H1 (cell line): ENCODE results near the gene VIM. TPM values are rescaled to one million over a fixed set of nuclear protein-coding genes. Genes with fewer than 3 reads are reported as not detected.

Source experiments
- CHD7 ChIP-seq: fragments of 300-600 bp; sonication (generic); IDR thresholded peaks from 2 replicates; pipeline ENCODE4 v1.7.1; 2012; ENCODE audit warnings: low read length, moderate library complexity, mild to moderate bottlenecking, inconsistent platforms; ENCODE audit not compliant: insufficient replicate concordance
- EGR1 ChIP-seq: IDR thresholded peaks from 2 replicates; pipeline ENCODE4 v1.6.1; 2011; ENCODE audit warnings: low read depth, low read length, borderline replicate concordance
- EP300 ChIP-seq, 2 experiments: IDR thresholded peaks; 1 replicate in 1 of 2; 2 replicates in 1 of 2; pipeline ENCODE4 v1.6.1; 2011 to 2012; ENCODE audit warnings: low read depth in 2 of 2, low read length in 2 of 2, mild to moderate bottlenecking in 2 of 2, borderline replicate concordance in 1 of 2, inconsistent platforms in 1 of 2, moderate library complexity in 1 of 2
- POLR2AphosphoS5 ChIP-seq: IDR thresholded peaks from 2 replicates; pipeline ENCODE4 v1.6.1; 2011; ENCODE audit warnings: low read depth, low read length
- POU5F1 ChIP-seq: IDR thresholded peaks from 2 replicates; pipeline ENCODE4 v1.6.1; 2011; ENCODE audit warnings: low read depth, mild to moderate bottlenecking, low read length, moderate library complexity
- TAF7 ChIP-seq: optimal IDR thresholded peaks from 2 replicates; pipeline ENCODE3; 2011; ENCODE audit warnings: low read depth, mild to moderate bottlenecking, inconsistent platforms, low read length, moderate library complexity, borderline replicate concordance
- TBP ChIP-seq: IDR thresholded peaks from 2 replicates; pipeline ENCODE4 v1.6.1; 2011; ENCODE audit warnings: low read depth, low read length, improper control_type of control experiment
- polyA plus RNA-seq, 7 experiments: library from polyadenylated mRNA; depleted of rRNA in 3 of 7; stranded (reverse) in 5 of 7; unstranded in 2 of 7; fragments of >200 nt in 5 of 7; fragments of 200-250 nt in 2 of 7; gene quantifications; 1 replicate in 5 of 7; 2 replicates in 1 of 7; 4 replicates in 1 of 7; pipeline versions ENCODE4 v1.2.1 to v1.2.3, GENCODE V29; 2011 to 2013; ENCODE audit warnings: missing spikeins in 2 of 7, mixed read lengths in 2 of 7
- total RNA-seq: library from RNA; stranded (reverse); fragmentation: NEBNext Ultra II Directional; extraction: Animal tissue kit (Norgen Biotek cat#: 25700); gene quantifications from 2 replicates; pipeline ENCODE4 v1.2.1, GENCODE V29; 2021

VIM gene
- total and polyA plus RNA-seq, 2 of the 8 experiments (the other 6 are each of a cell fraction or from before 2014, with no cell fraction given) = 347 to 372 TPM

- TF ChIP-seq CHD7 = no peak
- TF ChIP-seq POLR2AphosphoS5 = no peak
- no peak for TF ChIP-seq TBP
- no peak for TF ChIP-seq POU5F1
- TF ChIP-seq TAF7 = no peak
- no peak for TF ChIP-seq EP300 (IDR thresholded peaks at IDR 0.05; ENCODE audit: borderline replicate concordance in 1 of 2, low read depth in 2 of 2, low read length in 2 of 2)
- no peak for TF ChIP-seq EGR1
Observed at GRCh38 chr10:17179002-17179401, 49.0 kb upstream of the VIM start (continued).
